Measurements from ENCODE around the gene PCCA.

Gene PCCA

DNA sequence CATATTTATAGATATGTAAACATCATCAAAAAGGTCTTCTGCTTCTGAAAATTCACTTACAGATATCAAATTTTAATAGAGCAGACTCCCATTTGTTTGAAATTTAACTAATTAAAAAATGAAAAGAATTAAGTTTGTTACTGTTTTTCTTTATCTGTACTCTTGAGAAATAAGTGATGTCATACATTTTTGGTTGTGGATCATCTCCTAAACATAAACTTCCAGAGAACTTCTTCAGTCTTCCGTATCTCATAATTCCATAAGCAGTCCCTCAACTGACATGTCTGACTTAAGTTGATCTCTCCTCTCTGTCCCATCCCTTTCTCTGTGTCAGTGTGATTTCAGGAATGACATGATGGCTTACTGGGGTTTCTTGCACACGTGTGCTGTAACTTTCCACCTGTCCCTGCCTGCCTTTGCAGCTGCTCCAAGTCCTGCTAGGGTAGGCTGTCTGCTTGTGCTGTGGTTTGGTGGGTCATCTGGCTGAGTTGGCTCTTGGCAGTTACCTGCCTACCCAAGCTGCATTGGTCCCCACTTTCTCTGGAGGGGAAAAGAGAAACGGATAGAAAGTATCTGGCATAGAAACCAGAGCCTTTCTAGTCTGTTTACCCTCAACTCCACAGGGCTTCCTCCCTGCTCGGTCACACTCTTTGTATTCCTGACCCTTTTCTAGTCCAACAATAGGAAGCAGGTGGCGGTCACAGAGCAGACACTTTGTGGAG is 372.6 kb downstream of the PCCA start:
- no peak for DNase-seq (ENCODE audit: low read depth in 3 of 3)

DNA sequence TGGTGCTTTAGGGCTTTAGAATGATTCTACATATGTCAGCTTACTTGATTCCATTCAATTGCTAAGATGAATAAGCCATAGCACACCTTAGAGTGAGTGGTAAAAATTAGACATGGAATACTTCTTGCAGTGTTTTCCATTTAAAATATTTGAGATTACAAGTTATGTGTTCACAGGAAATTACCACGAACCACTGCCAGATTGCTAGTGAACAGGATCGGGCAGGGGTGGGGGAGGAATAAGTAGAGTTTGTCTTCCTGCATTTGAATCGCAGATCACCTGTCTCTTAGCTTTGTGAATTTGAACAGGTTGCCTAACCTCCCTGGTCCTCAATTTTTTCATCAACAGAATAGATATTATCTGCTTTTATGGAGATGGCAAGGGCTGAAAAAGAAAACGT is 375.1 kb downstream of the PCCA start:
- DNase-seq (ENCODE audit: low read depth in 3 of 3): no peak

DNA sequence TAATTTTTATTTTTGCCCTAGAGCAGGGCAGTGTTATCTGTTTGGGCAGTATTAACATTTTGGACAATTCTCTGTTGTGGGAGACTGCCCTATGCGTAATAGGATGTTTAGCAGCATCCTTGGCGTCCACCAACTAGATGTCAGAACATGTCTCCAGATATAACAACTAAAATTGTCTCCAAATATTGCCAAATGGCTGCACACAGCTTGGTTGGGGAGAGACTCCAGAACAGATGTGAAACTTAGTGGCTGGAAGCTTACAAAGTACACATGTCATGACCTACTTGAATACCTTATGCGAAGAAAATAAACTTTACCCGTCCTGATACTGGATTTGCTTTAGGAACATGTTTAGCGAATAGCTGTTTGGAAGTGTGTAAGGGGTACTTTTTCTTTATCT is 376.7 kb downstream of the PCCA start:
- DNase-seq (ENCODE audit: low read depth in 3 of 3): no peak

DNA sequence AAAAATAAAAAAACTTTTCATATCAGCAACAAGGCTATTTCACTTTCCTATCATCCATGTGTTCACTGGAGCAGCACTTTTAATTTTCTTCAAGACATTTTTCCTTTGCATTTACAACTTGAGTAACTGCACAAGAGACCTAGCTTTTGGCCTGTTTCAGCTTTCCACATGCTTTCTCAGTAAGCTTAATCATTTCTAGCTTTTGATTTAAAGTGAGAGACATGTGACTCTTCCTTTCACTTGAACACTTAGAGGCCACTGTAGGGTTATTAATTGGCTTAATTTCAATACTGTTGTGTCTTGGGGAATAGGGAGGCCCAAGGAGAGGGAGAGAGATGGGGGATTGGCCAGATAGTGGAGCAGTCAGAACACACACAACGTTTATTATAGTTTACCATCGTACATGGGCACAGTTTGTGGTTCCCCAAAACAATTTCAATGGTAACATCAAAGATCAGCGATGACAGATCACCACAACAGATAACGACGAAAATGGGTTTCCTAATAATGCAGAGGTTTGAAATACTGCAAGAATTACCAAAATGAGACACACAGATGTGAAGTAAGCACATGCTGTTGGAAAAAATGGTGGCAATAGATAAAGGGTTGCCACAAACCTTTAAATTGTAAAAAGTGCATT is 382.1 kb downstream of the PCCA start:
- DNase-seq (ENCODE audit: low read depth in 3 of 3): no peak

DNA sequence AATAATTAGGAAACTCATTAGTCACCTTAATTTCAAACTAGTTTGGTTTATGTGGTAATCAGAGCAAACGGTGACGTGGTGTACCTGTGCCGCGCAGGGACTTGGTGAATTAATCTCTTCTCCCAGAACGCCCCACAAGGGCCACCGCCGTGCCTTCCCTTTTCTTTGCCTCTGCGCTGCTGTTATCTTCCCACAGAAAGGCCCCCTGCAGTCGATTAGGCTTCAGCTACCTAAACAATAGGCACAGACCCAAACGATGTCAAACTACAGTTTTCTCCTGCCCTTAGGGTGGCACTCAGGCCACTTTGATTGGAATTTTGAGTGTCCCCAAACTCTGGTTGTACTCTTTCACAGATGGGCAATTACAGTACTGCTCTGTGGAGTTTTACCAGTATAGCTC is 384.2 kb downstream of the PCCA start:
- DNase-seq (ENCODE audit: low read depth in 3 of 3): no peak

DNA sequence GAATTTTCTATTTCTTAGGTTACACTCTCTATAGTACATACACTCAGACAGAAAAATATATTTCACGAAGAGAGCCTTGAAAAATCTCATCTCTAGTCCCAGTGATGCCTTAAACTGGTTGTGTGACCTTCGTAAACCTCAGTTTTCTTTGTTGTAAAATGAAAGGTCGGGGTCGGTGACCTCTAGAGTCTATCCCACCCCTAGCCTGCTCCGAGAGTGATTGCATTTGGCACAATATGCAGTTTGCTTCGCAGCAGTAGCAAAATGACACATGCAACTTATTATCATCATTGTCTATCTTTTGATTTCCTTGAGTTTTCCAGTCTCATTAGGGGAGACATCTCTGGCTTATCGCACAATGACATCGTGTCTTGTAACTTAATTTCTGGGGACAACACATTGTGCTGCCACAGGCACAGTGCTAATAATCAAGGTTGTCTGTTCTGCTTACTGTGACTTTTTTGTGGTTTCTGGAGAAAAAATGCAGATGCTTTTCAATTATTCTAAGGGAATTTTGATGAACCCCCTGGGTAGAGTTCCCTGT is 384.7 kb downstream of the PCCA start:
- DNase-seq (ENCODE audit: low read depth in 3 of 3): no peak

DNA sequence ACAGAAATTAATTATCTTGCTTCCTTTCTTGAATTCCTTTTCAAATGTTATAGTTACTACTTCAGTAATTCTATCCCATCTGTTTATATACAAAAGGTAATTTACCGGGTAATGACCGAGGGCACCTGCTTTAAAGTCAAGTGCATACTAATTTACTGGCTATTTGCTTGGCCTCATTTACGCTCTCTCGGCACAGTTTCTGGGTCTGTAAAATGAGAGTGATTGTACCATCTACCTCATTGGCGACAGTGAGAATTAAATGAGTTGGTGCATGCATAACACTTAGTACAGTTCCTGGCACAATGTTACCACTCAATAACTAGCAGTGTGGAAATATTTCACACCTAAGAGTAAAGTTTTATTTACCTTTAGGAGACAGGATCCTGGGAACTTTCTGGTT is 388.1 kb downstream of the PCCA start:
- DNase-seq (ENCODE audit: low read depth in 3 of 3): no peak

DNA sequence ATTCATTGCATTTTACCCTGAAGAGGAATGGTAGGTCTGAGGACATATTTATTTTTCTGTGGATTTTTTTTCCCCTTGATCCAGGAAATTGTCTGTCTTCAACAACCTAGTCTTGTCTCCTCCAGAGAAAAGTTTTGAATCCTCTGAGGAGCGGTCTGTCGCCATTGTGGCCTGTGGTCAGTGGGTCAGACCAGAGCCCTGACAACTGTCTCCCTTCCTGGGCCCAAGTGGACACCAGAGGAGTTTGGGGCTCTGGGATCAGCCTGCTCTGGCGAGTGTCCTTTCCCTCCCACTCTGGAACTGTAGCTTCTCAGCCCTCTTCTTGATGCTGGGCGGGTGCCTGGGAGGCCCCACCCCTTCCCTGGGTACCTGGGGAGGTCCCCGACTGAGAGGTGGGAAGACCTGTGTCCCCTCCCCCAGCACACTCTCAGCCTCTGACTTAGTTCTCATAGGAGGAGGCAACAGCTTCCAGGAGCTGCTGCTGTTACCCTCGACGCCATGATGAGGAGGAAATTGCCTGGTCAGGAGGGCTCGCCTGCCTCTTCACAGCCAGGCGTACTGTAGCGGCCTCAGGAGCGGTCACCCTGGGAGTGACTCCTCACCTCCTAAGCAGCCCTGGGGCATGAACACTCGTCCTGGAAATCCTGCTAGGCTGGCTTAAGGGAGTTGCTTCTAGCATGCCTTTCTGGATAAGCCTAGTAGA is 389.4 kb downstream of the PCCA start:
- DNase-seq (ENCODE audit: low read depth in 3 of 3): no peak

DNA sequence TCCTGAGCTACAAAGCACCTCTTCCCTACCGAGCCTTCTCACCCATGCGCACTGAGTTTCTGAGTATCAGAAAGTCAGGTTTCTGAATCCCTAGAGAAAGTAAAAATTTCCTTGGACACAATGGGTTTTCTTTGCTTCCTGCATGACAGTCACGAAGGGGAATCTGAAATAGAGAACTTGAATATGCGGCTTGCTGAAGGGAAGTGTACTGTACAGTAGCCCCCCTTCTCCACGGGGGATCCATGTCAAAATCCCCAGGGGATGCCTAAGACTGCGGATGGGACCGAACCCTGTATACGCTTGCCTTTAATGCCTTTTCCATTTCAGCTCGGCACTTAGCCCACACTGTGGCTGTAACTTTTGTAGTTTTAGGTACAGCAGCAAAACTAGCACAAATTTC is 391.8 kb downstream of the PCCA start:
- no peak for DNase-seq (ENCODE audit: low read depth in 3 of 3)

DNA sequence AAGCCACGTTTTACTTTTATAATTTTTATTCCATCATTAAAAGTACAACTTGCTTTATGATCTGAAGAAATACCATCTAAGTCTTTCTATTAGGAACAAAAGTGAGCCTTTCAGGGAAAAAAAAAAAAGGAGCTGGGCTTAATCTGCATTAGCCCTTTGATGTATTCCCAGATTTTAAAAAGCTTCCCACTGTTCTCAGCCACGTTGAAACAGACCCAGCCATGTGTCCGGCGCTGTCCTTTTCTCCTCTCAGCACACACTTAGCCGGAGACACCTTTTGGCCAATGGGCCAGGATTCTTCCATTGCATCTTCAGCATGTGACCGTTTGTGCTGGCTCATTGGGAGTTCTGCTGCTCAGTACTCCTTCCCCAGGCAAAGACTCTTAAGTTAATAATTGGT is 394.2 kb downstream of the PCCA start:
- DNase-seq (ENCODE audit: low read depth in 3 of 3): no peak

DNA sequence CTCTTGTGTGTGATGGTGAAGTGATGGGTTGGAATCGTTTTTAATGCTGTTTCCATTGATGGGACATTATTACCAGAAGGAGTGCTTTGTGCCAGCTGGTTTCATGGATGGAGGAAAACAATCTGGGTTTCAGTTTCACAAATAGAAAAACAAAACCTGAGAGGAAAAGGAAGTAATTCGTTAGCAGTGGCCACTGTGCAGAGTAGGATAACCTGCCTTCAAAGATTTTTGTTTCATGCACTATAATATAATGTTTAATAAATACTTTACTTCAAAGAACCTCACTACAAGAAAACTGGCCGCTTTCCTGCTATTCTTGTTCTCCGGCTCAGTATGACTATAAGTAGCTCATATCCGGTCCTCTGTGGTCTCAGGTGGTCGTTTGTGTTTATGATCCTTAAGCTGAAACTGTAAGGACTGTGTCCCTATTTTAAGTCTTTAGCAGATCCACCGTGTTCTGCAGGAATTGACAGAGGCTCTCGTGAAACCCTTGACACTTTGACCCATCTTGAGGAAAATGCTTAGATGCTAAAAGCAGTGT is 395.0 kb downstream of the PCCA start:
- no peak for DNase-seq (ENCODE audit: low read depth in 3 of 3)

DNA sequence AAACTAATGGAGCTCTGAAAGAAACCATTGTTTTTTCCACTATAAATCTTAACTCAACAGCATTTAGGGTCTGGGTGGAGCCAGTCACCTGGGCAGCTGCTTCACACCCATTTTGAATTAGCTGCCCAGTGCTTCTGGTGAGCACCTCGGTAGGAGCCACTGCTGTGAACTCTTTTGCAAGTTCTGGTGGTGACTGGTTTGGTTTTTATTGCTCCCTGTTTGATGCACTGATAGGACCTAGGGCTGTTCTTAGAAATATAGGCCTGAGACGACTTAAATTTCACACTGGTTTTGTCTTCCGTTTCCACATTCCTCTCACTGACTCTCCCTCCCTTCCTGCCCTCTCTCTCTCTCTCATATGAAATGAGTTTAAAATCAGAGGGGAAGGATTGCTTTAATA is 395.8 kb downstream of the PCCA start:
- no peak for DNase-seq (ENCODE audit: low read depth in 3 of 3)

DNA sequence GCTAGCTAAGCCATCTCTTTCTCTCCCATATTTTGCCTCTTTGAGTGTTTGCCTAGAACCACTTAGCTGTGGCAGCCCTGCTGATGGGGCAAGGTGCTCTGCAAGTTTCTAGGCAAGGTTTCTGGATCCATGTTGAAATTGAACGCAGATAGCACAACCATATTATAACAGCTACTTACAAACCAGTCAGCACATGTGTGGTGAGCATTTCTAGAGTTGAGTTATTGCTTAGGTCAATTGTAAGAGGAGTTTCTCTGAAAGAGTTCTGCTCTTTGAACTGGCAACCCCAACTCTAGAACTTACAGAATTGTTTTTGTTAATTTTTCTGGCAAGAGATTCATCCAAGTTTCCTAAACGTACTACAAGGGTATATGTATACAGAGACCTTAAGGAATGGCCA is 396.4 kb downstream of the PCCA start:
- no peak for DNase-seq (ENCODE audit: low read depth in 3 of 3)

DNA sequence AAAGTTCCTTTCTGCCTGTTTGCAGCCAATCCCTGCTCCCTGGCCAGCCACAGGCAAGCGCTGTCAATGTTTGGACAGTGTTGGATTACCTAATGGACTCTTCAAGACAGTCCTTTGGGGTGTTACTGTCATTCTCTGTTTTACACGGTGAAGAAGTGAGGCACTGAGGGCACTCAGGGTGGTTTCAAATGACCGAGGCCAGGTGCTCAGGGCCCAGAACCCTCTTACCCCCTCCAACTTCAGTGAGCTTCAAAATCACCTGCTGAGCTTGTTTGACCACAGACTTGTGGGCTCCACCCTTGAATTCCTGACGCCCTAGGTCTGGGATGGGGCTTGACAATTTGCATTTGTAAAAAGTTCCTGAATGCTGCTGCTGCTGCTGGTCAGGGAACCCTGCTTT is 401.8 kb downstream of the PCCA start:
- DNase-seq (ENCODE audit: low read depth in 3 of 3): no peak

DNA sequence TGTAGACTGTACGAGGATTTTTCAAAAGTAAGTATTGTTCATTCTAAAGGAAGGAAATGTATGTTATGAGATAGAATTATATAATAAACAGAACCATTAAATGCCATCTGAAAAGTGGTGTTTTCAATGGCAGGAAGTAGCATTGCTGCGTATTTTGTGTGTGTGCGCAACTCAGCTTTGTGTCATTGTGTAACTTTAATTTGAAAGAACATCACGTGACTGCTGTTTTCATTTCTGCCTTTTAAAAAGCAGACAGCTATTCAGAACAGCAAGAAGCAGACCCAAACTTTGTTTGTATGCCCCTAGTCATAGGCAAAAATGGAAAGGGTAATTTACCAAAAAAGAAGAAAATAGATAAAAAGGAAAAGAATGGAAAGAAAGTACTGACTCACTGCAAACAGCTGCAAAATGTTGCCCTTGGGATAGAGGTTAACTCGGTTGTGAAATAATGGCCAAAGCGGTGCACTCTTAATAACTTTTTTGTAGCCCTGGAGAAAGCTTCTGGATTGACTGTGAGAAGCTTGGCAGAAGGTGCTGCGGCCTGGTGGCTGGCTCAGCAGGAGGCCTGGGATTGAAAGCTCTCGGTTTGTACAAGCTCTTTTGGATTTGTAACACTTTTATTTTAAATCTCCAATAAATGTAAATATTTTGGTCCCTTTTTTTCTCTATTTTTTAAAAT is 402.4 kb downstream of the PCCA start:
- no peak for DNase-seq (ENCODE audit: low read depth in 3 of 3)

DNA sequence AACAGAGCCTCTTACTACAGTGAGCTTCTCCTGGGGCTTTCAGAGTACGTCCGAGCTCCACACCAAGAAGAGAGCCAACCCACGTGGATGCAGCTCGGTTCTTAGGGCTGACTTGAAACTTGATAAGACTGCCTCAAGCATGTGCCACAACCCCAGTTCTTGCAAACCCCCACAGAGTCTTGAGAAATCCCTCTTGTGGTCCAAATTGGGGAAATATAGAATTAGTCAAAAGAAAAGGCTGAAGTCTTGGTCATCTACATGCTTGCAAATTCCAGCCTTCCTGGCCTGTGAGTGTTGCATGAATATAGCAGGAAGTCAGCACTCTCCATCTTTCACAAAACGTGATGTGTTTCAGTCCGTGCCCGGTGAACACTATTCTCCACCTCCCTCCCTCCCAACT is 404.5 kb downstream of the PCCA start:
- no peak for DNase-seq (ENCODE audit: low read depth in 3 of 3)

DNA sequence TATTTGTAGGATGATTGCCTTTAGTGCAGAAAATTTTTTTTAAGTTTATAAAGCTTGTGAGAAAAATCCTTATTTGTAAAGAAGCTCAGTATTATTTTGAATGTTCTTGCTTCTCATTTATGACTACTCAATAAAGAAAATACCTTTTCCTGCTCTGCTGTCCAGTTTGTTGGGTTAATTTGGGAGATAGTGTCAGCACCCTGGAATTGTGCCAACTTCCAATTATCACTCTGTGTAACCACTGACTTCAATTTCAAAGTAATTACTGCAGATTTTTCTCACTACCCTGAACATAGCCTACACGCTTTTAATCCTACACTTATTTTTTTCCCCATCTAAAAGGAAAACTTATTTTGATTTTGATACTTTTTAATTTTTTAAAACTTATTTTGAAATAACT is 406.6 kb downstream of the PCCA start:
- no peak for DNase-seq (ENCODE audit: low read depth in 3 of 3)

DNA sequence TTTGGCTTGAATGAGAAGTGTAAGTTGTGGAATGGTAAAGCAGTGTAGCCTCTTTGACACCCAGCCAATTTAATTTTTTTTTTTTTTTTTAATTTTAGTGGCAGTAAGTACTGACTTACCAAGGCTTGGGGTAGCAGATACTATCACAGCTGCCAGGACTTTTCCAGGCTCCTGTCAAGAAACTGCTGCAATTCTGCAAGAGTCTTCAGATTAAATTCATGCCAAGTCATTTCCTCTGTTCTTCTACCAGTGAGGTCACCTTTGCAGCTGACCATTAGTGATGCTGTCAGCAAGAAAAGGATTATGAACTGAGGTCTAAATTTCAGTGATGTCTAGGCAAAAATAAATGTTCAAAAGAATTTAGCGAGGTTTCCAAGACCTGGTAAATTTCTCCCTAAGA is 408.5 kb downstream of the PCCA start:
- no peak for DNase-seq (ENCODE audit: low read depth in 3 of 3)

DNA sequence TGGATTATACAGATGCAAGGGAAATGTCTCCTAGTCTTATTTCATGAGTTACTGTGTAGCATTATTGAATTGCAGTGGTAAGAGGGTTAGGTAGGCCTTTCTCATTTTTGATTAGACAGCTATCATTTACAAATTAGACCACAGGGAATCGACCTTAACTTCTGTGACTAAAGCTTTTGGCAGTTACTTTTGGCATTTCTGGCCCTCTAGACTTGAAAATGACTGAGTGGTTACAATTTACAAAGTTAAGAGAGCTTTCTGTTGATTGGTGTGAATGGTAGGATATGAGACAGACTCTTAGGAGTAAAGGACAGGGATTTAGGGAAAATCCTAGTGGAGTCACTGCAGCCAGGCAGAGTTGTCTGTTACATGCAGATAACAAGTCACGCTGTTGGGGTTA is 413.6 kb downstream of the PCCA start:
- DNase-seq (ENCODE audit: low read depth in 3 of 3): no peak

DNA sequence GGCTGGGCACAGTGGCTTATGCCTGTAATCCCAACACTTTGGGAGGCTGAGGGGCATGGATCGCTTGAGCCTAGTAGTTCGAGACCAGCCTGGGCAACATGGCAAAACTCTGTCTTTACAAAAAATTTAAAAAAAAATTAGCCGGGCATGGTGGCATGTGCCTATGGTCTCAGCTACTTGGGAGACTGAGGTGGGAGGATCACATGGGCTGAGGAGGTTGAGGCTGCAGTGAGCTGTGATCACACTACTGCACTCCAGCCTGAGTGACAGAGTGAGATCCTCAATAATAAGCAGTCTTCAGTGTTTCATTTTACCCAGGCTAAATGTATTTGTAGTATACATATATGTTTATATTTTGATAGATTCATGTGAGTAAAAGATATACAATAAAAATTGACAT is 414.7 kb downstream of the PCCA start:
- DNase-seq (ENCODE audit: low read depth in 3 of 3): no peak

DNA sequence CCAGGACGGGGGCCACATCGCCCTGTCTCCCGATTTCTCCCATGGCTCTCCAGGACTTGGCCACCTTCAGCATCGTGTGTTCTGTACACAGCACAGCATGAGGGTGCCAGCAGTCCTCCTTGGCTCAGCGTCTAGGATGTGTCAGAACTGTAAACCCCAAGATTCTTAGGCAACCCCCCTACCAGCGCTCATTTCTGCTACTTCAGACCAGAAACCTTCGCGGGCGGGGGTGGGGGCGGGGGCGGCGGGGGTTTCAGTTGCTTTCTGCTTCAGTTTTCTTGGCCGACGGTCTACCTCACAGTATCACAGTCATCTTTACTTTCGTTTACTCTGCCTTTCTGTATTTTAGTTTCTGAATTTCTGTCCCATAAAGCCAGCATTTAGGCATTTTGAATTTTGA is 417.3 kb downstream of the PCCA start:
- DNase-seq (ENCODE audit: low read depth in 3 of 3): peak; percentile 11 to 41 (median 20)

Measured in stimulated activated CD4-positive, alpha-beta T cell treated with anti-CD3 and anti-CD28 coated beads, TNF-alpha, amount 100 ng/mL, for 24 hours (primary cell).